ENCODE data around the gene KANK3.

DNA sequence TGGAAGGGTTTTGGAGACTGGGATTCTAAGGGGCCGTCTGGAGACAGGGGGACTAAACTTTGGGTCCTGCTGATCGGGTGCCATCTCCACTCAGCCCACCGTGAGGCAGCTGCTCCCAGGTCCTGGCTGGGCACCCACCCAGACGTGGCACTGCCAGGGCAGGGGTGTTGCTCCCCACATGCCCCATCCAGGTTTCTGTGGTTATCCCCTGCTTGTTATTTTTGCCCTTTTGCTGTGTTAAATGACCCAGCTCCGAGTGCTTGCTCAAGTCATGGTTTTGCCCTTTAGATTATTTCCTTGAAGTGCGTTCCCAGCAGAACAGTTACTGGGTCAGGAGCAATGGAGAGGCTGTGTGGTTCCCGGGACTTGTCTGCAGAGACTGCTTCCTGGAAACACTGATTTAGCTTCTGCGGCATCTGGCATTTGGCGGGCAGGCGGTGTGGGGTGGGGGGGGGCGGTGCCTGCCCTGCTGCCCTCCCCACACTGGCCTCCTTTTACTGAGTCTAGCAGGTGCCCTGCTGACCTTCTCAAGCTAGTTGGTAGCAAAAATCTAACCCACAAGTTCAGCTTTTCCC, 49.0 kb upstream of the KANK3 start:
- TF ChIP-seq, protein P1, sequence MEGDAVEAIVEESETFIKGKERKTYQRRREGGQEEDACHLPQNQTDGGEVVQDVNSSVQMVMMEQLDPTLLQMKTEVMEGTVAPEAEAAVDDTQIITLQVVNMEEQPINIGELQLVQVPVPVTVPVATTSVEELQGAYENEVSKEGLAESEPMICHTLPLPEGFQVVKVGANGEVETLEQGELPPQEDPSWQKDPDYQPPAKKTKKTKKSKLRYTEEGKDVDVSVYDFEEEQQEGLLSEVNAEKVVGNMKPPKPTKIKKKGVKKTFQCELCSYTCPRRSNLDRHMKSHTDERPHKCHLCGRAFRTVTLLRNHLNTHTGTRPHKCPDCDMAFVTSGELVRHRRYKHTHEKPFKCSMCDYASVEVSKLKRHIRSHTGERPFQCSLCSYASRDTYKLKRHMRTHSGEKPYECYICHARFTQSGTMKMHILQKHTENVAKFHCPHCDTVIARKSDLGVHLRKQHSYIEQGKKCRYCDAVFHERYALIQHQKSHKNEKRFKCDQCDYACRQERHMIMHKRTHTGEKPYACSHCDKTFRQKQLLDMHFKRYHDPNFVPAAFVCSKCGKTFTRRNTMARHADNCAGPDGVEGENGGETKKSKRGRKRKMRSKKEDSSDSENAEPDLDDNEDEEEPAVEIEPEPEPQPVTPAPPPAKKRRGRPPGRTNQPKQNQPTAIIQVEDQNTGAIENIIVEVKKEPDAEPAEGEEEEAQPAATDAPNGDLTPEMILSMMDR (IDR thresholded peaks at IDR 0.05) = no peak
- TF ChIP-seq POLR2A (IDR thresholded peaks at IDR 0.05) (no peak), EP300 (IDR thresholded peaks at IDR 0.05; ENCODE audit: low read depth) (no peak)

Measured in transverse colon (tissue), 3 donors.